ENCODE results near the gene AGMO. TPM values are rescaled to one million over a fixed set of nuclear protein-coding genes. Genes with fewer than 3 reads are reported as not detected.
A peak's percentile ranks its signal among the peaks of the same experiment; 100 is the strongest.

The AGMO gene
- total and polyA plus RNA-seq, 2 experiments from 2014 or later, result 0.42 to 0.55 TPM

DNA sequence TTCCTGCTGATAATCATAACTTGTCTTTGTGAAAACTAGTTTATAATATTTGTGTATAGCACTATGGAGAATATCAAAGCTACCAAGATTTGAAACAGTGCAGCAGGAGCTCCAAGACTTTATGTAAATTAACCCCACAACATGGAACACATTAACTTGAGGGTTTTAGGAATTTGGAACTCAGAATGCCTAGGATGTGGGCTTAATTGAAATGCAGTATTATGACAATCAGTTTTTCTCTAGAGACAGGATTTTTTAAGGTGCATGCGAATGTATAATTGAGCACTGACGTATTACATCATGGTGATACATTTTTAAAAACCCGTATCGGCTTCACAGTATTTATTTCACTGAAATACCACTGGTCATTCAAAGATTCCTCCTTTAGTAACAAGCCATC, 346.2 kb downstream of the AGMO start:
- Histone ChIP-seq H3K4me1 (ENCODE audit: insufficient read depth) (no peaks in the 10 kb centered on the region), H3K27me3 (ENCODE audit: insufficient read depth) (no peaks in the 10 kb centered on the region), H4K20me1 (replicated peaks; ENCODE audit: insufficient read depth) (no peaks in the 10 kb centered on the region), H2AFZ (no peak overlapping the region; the same call in 1 of the 2 replicates), H3F3A (replicated peaks; ENCODE audit: low read depth) (no peaks in the 10 kb centered on the region), H3K9me2 (ENCODE audit: insufficient read depth) (no peaks in the 10 kb centered on the region), H3K27ac (ENCODE audit: low read depth) (no peak overlapping the region), H3K4me3 (no peak overlapping the region), H3K79me2 (replicated peaks; ENCODE audit: insufficient read depth) (no peaks in the 10 kb centered on the region), H3K4me2 (no peak overlapping the region), H3K36me3 (ENCODE audit: insufficient read depth) (no peaks in the 10 kb centered on the region)
- H3K4me3 Mint-ChIP-seq, result no peak overlapping the region
- no peaks in the 10 kb centered on the region for H3K9me3 Mint-ChIP-seq
- H3K4me1 Mint-ChIP-seq, result no peaks in the 10 kb centered on the region; the same call in 2 of the 3 replicates
- no peaks in the 10 kb centered on the region for H3K27me3 Mint-ChIP-seq (ENCODE audit: insufficient read depth, low read depth, poor library complexity)
- TF ChIP-seq JUNB (IDR thresholded peaks at IDR 0.05; ENCODE audit: unreplicated experiment) (no peak), EZH2 (IDR thresholded peaks at IDR 0.05; ENCODE audit: low read depth, unreplicated experiment) (no peak), NANOG (IDR thresholded peaks at IDR 0.05; ENCODE audit: borderline replicate concordance) (no peak), ZNF331 (CRISPR knock-in tag; IDR thresholded peaks at IDR 0.05; ENCODE audit: low read depth) (no peak), ZNF114 (CRISPR knock-in tag; IDR thresholded peaks at IDR 0.05) (no peak), POLR2AphosphoS5 (IDR thresholded peaks at IDR 0.05; ENCODE audit: low read depth) (no peak), EZH2phosphoT487 (IDR thresholded peaks at IDR 0.05; ENCODE audit: unreplicated experiment) (no peak)
- TF ChIP-seq, protein P1, sequence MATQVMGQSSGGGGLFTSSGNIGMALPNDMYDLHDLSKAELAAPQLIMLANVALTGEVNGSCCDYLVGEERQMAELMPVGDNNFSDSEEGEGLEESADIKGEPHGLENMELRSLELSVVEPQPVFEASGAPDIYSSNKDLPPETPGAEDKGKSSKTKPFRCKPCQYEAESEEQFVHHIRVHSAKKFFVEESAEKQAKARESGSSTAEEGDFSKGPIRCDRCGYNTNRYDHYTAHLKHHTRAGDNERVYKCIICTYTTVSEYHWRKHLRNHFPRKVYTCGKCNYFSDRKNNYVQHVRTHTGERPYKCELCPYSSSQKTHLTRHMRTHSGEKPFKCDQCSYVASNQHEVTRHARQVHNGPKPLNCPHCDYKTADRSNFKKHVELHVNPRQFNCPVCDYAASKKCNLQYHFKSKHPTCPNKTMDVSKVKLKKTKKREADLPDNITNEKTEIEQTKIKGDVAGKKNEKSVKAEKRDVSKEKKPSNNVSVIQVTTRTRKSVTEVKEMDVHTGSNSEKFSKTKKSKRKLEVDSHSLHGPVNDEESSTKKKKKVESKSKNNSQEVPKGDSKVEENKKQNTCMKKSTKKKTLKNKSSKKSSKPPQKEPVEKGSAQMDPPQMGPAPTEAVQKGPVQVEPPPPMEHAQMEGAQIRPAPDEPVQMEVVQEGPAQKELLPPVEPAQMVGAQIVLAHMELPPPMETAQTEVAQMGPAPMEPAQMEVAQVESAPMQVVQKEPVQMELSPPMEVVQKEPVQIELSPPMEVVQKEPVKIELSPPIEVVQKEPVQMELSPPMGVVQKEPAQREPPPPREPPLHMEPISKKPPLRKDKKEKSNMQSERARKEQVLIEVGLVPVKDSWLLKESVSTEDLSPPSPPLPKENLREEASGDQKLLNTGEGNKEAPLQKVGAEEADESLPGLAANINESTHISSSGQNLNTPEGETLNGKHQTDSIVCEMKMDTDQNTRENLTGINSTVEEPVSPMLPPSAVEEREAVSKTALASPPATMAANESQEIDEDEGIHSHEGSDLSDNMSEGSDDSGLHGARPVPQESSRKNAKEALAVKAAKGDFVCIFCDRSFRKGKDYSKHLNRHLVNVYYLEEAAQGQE (IDR thresholded peaks at IDR 0.05; ENCODE audit: unreplicated experiment), result no peak
- TF ChIP-seq, protein P2, sequence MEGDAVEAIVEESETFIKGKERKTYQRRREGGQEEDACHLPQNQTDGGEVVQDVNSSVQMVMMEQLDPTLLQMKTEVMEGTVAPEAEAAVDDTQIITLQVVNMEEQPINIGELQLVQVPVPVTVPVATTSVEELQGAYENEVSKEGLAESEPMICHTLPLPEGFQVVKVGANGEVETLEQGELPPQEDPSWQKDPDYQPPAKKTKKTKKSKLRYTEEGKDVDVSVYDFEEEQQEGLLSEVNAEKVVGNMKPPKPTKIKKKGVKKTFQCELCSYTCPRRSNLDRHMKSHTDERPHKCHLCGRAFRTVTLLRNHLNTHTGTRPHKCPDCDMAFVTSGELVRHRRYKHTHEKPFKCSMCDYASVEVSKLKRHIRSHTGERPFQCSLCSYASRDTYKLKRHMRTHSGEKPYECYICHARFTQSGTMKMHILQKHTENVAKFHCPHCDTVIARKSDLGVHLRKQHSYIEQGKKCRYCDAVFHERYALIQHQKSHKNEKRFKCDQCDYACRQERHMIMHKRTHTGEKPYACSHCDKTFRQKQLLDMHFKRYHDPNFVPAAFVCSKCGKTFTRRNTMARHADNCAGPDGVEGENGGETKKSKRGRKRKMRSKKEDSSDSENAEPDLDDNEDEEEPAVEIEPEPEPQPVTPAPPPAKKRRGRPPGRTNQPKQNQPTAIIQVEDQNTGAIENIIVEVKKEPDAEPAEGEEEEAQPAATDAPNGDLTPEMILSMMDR (conservative IDR thresholded peaks at IDR 0.05; ENCODE audit: low read depth in 2 of 2), result no peak
- DNase-seq (ENCODE audit: low spot score) (no peak), ATAC-seq (no peak)
- no peaks in the 10 kb centered on the region for H3K36me3 Mint-ChIP-seq (ENCODE audit: low read depth)
- 0 out of 2 replicates have a peak overlapping the region, but pooled peaks have one; percentile 56 for H3K27ac Mint-ChIP-seq

DNA sequence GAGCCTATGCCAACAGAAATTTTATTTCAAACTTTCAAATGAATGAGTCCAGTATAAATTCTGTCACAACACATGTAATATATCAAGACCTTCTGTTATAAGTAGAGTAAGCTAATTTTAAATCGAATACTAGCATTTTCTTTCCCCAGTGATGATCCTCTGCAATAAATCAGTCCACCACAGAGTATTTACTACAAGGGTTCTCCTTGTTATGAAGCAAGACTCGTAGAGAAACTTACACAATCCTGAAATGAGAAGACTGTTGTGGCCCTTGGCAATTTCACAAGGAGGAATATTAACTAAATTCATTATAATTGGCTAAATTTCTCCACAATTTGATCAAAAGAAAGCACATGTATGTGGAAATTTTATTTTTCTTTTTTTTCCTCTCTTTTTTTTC, 346.8 kb downstream of the AGMO start:
- no peak overlapping the region for H3K27ac Mint-ChIP-seq
- Histone ChIP-seq H3K36me3 (ENCODE audit: insufficient read depth) (no peaks in the 10 kb centered on the region), H3K4me3 (no peak overlapping the region), H3K79me2 (replicated peaks; ENCODE audit: insufficient read depth) (no peaks in the 10 kb centered on the region), H3F3A (replicated peaks; ENCODE audit: low read depth) (no peaks in the 10 kb centered on the region), H3K27me3 (ENCODE audit: insufficient read depth) (no peaks in the 10 kb centered on the region), H3K27ac (ENCODE audit: low read depth) (no peak overlapping the region), H3K9me2 (ENCODE audit: insufficient read depth) (no peaks in the 10 kb centered on the region), H2AFZ (no peak overlapping the region), H4K20me1 (replicated peaks; ENCODE audit: insufficient read depth) (no peaks in the 10 kb centered on the region), H3K4me1 (ENCODE audit: insufficient read depth) (no peaks in the 10 kb centered on the region), H3K4me2 (no peak overlapping the region)
- H3K4me3 Mint-ChIP-seq, result no peak overlapping the region
- H3K36me3 Mint-ChIP-seq (ENCODE audit: low read depth), result no peaks in the 10 kb centered on the region
- no peaks in the 10 kb centered on the region for H3K9me3 Mint-ChIP-seq
- H3K4me1 Mint-ChIP-seq, result no peaks in the 10 kb centered on the region; the same call in 2 of the 3 replicates
- no peaks in the 10 kb centered on the region for H3K27me3 Mint-ChIP-seq (ENCODE audit: insufficient read depth, low read depth, poor library complexity)
- no peak for ATAC-seq
- DNase-seq (ENCODE audit: low spot score), result no peak
- TF ChIP-seq JUNB (IDR thresholded peaks at IDR 0.05; ENCODE audit: unreplicated experiment) (no peak), EZH2 (IDR thresholded peaks at IDR 0.05; ENCODE audit: low read depth, unreplicated experiment) (no peak), POLR2AphosphoS5 (IDR thresholded peaks at IDR 0.05; ENCODE audit: low read depth) (no peak), ZNF114 (CRISPR knock-in tag; IDR thresholded peaks at IDR 0.05) (no peak), CREB1 (CRISPR knock-in tag; IDR thresholded peaks at IDR 0.05; ENCODE audit: low read depth) (no peak)
- TF ChIP-seq, protein P2 (conservative IDR thresholded peaks at IDR 0.05; ENCODE audit: low read depth in 2 of 2), result no peak
- TF ChIP-seq, protein P3, sequence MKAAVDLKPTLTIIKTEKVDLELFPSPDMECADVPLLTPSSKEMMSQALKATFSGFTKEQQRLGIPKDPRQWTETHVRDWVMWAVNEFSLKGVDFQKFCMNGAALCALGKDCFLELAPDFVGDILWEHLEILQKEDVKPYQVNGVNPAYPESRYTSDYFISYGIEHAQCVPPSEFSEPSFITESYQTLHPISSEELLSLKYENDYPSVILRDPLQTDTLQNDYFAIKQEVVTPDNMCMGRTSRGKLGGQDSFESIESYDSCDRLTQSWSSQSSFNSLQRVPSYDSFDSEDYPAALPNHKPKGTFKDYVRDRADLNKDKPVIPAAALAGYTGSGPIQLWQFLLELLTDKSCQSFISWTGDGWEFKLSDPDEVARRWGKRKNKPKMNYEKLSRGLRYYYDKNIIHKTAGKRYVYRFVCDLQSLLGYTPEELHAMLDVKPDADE (IDR thresholded peaks at IDR 0.05), result no peak
